OCI-LY7 (cell line): ENCODE measurements around the gene RAD23B. TPM values are rescaled to one million over a fixed set of nuclear protein-coding genes. Genes with fewer than 3 reads are reported as not detected.

ENCODE experiments used
- BruUV-seq: library from RNA; stranded (reverse); fragments of 400-500 nt; replicated peaks from 2 replicates; lab custom pipeline; 2021; lab: Mats Ljungman, UMichigan
- CTCF ChIA-PET: fragments of 300-600 bp; sonication (Branson Sonifier 250); formaldehyde crosslinking; loops from one replicate; lab custom pipeline; 2022; ENCODE audit warnings: antibody characterized with exemption; ENCODE audit not compliant: unreplicated experiment; lab: Charles Lee
- POLR2A ChIA-PET: fragments of 300-600 bp; sonication (Branson Sonifier 250); formaldehyde crosslinking; loops from one replicate; lab custom pipeline; 2022; ENCODE audit warnings: antibody characterized with exemption; lab: Charles Lee
- DNase-seq: peaks from one replicate; pipeline ENCODE4 v3.0.0-alpha.2; 2015; ENCODE audit warnings: low spot score
- H2AFZ ChIP-seq: fragments of 200-600 bp; sonication (generic), shearing (Covaris generic); 2 replicates; pipeline ENCODE4 v1.6.1; 2014; ENCODE audit warnings: mild to moderate bottlenecking, antibody characterized with exemption, low read length, moderate library complexity
- H3K27ac ChIP-seq: fragments of 200-600 bp; sonication (generic); 2 replicates; pipeline ENCODE4 v1.5.1; 2014; ENCODE audit warnings: mixed run types, low read depth, mild to moderate bottlenecking, moderate library complexity, low read length, inconsistent platforms; ENCODE audit not compliant: poor library complexity, severe bottlenecking
- H3K36me3 ChIP-seq: fragments of 200-600 bp; sonication (generic); 2 replicates; pipeline ENCODE4 v1.6.1; 2014; ENCODE audit warnings: mild to moderate bottlenecking, antibody characterized with exemption, low read length, moderate library complexity, mixed read lengths; ENCODE audit not compliant: insufficient read depth
- H3K4me1 ChIP-seq: fragments of 200-600 bp; sonication (generic); 2 replicates; pipeline ENCODE4 v1.5.1; 2014; ENCODE audit warnings: mild to moderate bottlenecking, low read length; ENCODE audit not compliant: insufficient read depth, poor library complexity, severe bottlenecking
- H3K4me2 ChIP-seq: fragments of 200-600 bp; sonication (generic); 2 replicates; pipeline ENCODE4 v1.6.1; 2014; ENCODE audit warnings: mild to moderate bottlenecking, low read length
- H3K4me3 ChIP-seq: fragments of 200-600 bp; sonication (generic); 2 replicates; pipeline ENCODE4 v1.5.1; 2014; ENCODE audit warnings: mild to moderate bottlenecking, low read depth, low read length; ENCODE audit not compliant: poor library complexity, severe bottlenecking
- H3K79me2 ChIP-seq: fragments of 200-600 bp; sonication (generic); 2 replicates; pipeline ENCODE4 v1.6.1; 2016; ENCODE audit warnings: low read depth, mild to moderate bottlenecking, low read length, moderate library complexity, mixed read lengths; ENCODE audit not compliant: insufficient read depth
- H3K9me2 ChIP-seq: fragments of 200-600 bp; sonication (generic); 2 replicates; pipeline ENCODE4 v1.6.1; 2016; ENCODE audit warnings: mild to moderate bottlenecking, low read length, mixed read lengths; ENCODE audit not compliant: insufficient read depth
- H3K9me3 ChIP-seq: fragments of 200-600 bp; sonication (generic); 2 replicates; pipeline ENCODE4 v1.6.1; 2014; ENCODE audit warnings: mild to moderate bottlenecking, mixed run types, low read length, mixed read lengths
- H4K20me1 ChIP-seq: fragments of 200-600 bp; sonication (generic); 2 replicates; pipeline ENCODE4 v1.6.1; 2014; ENCODE audit warnings: mild to moderate bottlenecking, antibody characterized with exemption, low read length, moderate library complexity, mixed read lengths; ENCODE audit not compliant: insufficient read depth
- CTCF ChIP-seq: fragments of 200-600 bp; sonication (generic); conservative IDR thresholded peaks from 2 replicates; pipeline ENCODE4 v1.5.1; 2014; ENCODE audit warnings: mild to moderate bottlenecking, antibody characterized with exemption, low read length, moderate library complexity, mixed read lengths
- EZH2phosphoT487 ChIP-seq: fragments of 200-600 bp; sonication (generic); IDR thresholded peaks from 2 replicates; pipeline ENCODE4 v1.6.1; 2018; ENCODE audit warnings: low read depth, borderline replicate concordance, mild to moderate bottlenecking, mixed run types, antibody characterized with exemption, low read length, moderate library complexity, mixed read lengths
- intact Hi-C: fragments of 100-400 bp; cut with micrococcal nuclease; formaldehyde crosslinking; loops from one replicate; pipeline ENCODE4 v1.10.0; 2022; ENCODE audit not compliant: unreplicated experiment
- total RNA-seq, 2 experiments: library from RNA; depleted of rRNA in 1 of 2; stranded (reverse); fragments of >200 nt in 1 of 2; shearing (Covaris generic) in 1 of 2; gene quantifications; 2 replicates each; pipeline ENCODE4 v1.2.3, GENCODE V29; 2014 to 2022

Gene RAD23B
- total RNA-seq, 2 experiments from 2014 or later, result 67.3 to 120 TPM

GRCh38 chr9:107308461-107308860 lies 25.4 kb downstream of the RAD23B start:
- Histone ChIP-seq H3K4me2 (no peak overlapping the region), H4K20me1 (peaks cover 25% of the 10 kb centered on the region), H3K9me2 (no peaks in the 10 kb centered on the region), H3K79me2 (peaks cover 79% of the 10 kb centered on the region), H3K36me3 (peaks cover 97% of the 10 kb centered on the region), H3K4me3 (no peak overlapping the region), H3K27ac (no peak overlapping the region), H3K9me3 (no peaks in the 10 kb centered on the region), H3K4me1 (no peaks in the 10 kb centered on the region), H2AFZ (no peak overlapping the region)
- ChIA-PET POLR2A (no interaction called here), CTCF (no interaction called here)
- BruUV-seq, result no TSS peak
- intact Hi-C loops, result no loop called here
- TF ChIP-seq EZH2phosphoT487 (no peak), CTCF (no peak)
- DNase-seq, result no peak

GRCh38 chr9:107309271-107309670 lies 26.2 kb downstream of the RAD23B start:
- BruUV-seq, result no TSS peak
- DNase-seq, result no peak
- TF ChIP-seq CTCF (no peak), EZH2phosphoT487 (no peak)

GRCh38 chr9:107312376-107313050 lies 29.4 kb downstream of the RAD23B start:
- TF ChIP-seq EZH2phosphoT487 (no peak), CTCF (no peak)
- intact Hi-C loops, result no loop called here
- Histone ChIP-seq H3K4me3 (no peak overlapping the region), H3K4me2 (no peak overlapping the region), H2AFZ (no peak overlapping the region), H3K9me2 (no peaks in the 10 kb centered on the region), H3K4me1 (peaks cover 24% of the 10 kb centered on the region), H3K27ac (no peak overlapping the region), H3K36me3 (peaks cover 99% of the 10 kb centered on the region), H4K20me1 (peaks cover 26% of the 10 kb centered on the region), H3K9me3 (no peaks in the 10 kb centered on the region; the same call in 1 of the 2 replicates), H3K79me2 (peaks cover 83% of the 10 kb centered on the region)
- ChIA-PET CTCF (no interaction called here), POLR2A (no interaction called here)
- DNase-seq, result no peak
- BruUV-seq, result no TSS peak

More at GRCh38 chr9:107309271-107309670, 26.2 kb downstream of the RAD23B start:
- H3K9me3 ChIP-seq, result no peaks in the 10 kb centered on the region
- no peaks in the 10 kb centered on the region for H3K9me2 ChIP-seq
- intact Hi-C loops, result no loop called here
- H3K79me2 ChIP-seq, result peaks cover 79% of the 10 kb centered on the region
- no peak overlapping the region for H2AFZ ChIP-seq
- H3K36me3 ChIP-seq, result peaks cover 97% of the 10 kb centered on the region
- H3K4me2 ChIP-seq, result no peak overlapping the region
- H3K4me1 ChIP-seq, result peaks cover 8% of the 10 kb centered on the region
- no peak overlapping the region for H3K4me3 ChIP-seq
- ChIA-PET CTCF (no interaction called here), POLR2A (interaction anchor here (1.3 kb wide), 1 partner anchor 12 kb away, joined by 5 read pairs; no protein-coding TSS in a partner anchor)
- H4K20me1 ChIP-seq, result peaks cover 25% of the 10 kb centered on the region
- no peak overlapping the region for H3K27ac ChIP-seq
